ENCODE measurements around the gene CYP24A1.

- no peak for TF ChIP-seq CTCF (IDR thresholded peaks at IDR 0.05)
- no peak for TF ChIP-seq POLR2A (IDR thresholded peaks at IDR 0.05)
- TF ChIP-seq POLR2AphosphoS5 (IDR thresholded peaks at IDR 0.05): no peak
Observed at GRCh38 chr20:54161008-54161820, 12.6 kb downstream of the CYP24A1 start.

Measured in prostate gland (tissue), 2 donors.